Mesothelial cell of epicardium (in vitro differentiated cells): ENCODE results near the gene PRDX3. TPM values are rescaled to one million over a fixed set of nuclear protein-coding genes. Genes with fewer than 3 reads are reported as not detected.

ENCODE experiments used
- DNase-seq, 2 experiments: peaks; one replicate each; pipeline ENCODE4 v3.0.0; 2021; ENCODE audit warnings: low spot score in 2 of 2; ENCODE audit not compliant: unreplicated experiment in 2 of 2
- H3K27ac Mint-ChIP-seq: 2 replicates; pipeline ENCODE4 v1.8.0; 2021; ENCODE audit warnings: mixed read lengths
- H3K27me3 Mint-ChIP-seq: 2 replicates; pipeline ENCODE4 v1.8.0; 2021; ENCODE audit warnings: low read depth, mixed read lengths
- H3K36me3 Mint-ChIP-seq: 2 replicates; pipeline ENCODE4 v1.8.0; 2021; ENCODE audit warnings: mixed read lengths
- H3K4me1 Mint-ChIP-seq: 2 replicates; pipeline ENCODE4 v1.8.0; 2021; ENCODE audit warnings: mixed read lengths
- H3K4me3 Mint-ChIP-seq: 2 replicates; pipeline ENCODE4 v1.8.0; 2021; ENCODE audit warnings: mild to moderate bottlenecking, moderate library complexity, mixed read lengths
- H3K9me3 Mint-ChIP-seq: 2 replicates; pipeline ENCODE4 v1.8.0; 2021; ENCODE audit warnings: mixed read lengths
- CTCF ChIP-seq: fragments of 200-600 bp; sonication (generic); IDR thresholded peaks from one replicate; pipeline ENCODE4 v1.5.0; 2021; ENCODE audit warnings: antibody characterized with exemption; ENCODE audit not compliant: unreplicated experiment
- total RNA-seq: library from RNA; stranded (reverse); gene quantifications from 3 replicates; pipeline ENCODE4 v1.2.1, GENCODE V29; 2021

Gene PRDX3
- total RNA-seq, 1 donor from 2014 or later: 85.7 TPM

- H3K9me3 Mint-ChIP-seq: no peaks in the 10 kb centered on the region
- H3K27me3 Mint-ChIP-seq: peaks cover 17% of the 10 kb centered on the region
- no peaks in the 10 kb centered on the region for H3K36me3 Mint-ChIP-seq
- H3K4me3 Mint-ChIP-seq: peak overlapping the region; percentile 87
- H3K27ac Mint-ChIP-seq: peak overlapping the region; percentile 92
- peak; percentile 32 to 71 for DNase-seq
- TF ChIP-seq CTCF: peak; percentile 91
- H3K4me1 Mint-ChIP-seq: peaks cover 53% of the 10 kb centered on the region
Observed at GRCh38 chr10:119209035-119209735, 30.6 kb upstream of the PRDX3 start.

- no peaks in the 10 kb centered on the region for H3K9me3 Mint-ChIP-seq
- H3K27ac Mint-ChIP-seq: no peak overlapping the region
- TF ChIP-seq CTCF: no peak
- H3K4me1 Mint-ChIP-seq: peaks cover 52% of the 10 kb centered on the region
- peaks cover 16% of the 10 kb centered on the region for H3K27me3 Mint-ChIP-seq
- H3K36me3 Mint-ChIP-seq: no peaks in the 10 kb centered on the region
- H3K4me3 Mint-ChIP-seq: peak overlapping the region; percentile 87
- no peak for DNase-seq
Observed at GRCh38 chr10:119208553-119208940, 29.9 kb upstream of the PRDX3 start.

DNA sequence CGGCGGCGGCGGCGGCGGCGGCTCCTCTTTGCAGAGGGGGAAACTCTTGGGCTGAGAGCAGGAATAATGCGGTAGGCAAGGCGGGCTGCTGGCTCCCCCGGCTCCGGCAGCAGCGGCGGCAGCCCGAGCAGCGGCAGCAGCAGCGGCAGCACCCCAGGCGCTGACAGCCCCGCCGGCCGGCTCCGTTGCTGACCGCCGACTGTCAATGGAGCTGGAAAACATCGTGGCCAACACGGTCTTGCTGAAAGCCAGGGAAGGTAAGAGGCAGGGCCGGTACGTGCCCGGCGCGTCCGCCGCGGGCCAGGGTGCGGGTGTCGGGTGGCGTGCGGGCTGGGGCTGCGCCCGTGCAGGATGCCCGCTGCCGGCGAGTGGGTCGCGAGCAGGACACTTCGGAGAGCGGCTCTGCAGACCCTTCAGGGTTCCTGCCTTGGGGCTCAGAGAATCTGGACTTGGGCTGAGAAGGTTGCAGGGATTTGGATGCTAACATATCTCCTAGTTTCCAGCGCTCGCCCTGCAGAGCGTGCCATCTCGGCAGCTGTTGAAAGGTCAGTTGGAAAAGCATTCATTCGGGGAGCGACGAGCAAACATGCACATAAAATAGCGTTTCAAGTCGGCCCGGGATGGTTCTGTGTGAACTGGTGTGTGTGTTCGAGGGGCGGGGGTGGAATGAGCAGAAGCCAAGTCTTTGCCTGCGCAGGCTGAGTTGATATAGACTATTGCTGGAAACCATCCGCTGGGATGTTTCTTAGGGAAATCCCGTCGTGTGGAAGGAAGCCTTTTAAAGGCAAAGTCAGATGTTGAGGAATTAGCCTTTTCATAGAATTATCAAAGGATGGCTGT, 29.3 kb upstream of the PRDX3 start:
- Mint-ChIP-seq H3K27ac (peak overlapping the region; percentile 87), H3K4me3 (peak overlapping the region; percentile 87), H3K36me3 (no peaks in the 10 kb centered on the region), H3K9me3 (no peaks in the 10 kb centered on the region), H3K27me3 (peaks cover 16% of the 10 kb centered on the region), H3K4me1 (peaks cover 51% of the 10 kb centered on the region)
- no peak for TF ChIP-seq CTCF
- DNase-seq: peak in 1 of 2 experiments; percentile 64

DNA sequence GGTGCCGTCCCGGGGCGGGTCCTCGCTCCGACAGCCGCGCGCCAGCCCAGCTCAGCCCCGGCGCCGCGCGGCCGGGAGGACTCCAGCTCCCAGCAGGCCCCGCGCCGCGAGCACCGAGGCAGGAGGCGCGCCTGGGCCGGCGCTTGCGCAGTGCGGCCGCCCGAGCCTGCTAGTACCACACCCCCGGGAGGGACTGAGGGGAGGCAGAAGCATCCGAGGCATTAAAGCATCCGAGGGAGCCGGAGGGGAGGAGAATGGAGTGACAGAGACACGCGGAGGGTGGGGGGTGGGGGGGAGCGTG, 28.7 kb upstream of the PRDX3 start, which contains the start of gene GRK5:
Gene GRK5 (plus strand): TSS at position 206 of the 301 bp plus-strand sequence. CDS start 347 bp downstream, outside the sequence.
- Mint-ChIP-seq H3K36me3 (no peaks in the 10 kb centered on the region), H3K4me3 (peak within 1 kb of the TSS; percentile 87), H3K9me3 (no peaks in the 10 kb centered on the region), H3K27ac (peak within 1 kb of the TSS; percentile 95), H3K27me3 (peaks cover 16% of the 10 kb centered on the region), H3K4me1 (peaks cover 46% of the 10 kb centered on the region)
- peak; percentile 90 to 92 for DNase-seq
- TF ChIP-seq CTCF: no peak

DNA sequence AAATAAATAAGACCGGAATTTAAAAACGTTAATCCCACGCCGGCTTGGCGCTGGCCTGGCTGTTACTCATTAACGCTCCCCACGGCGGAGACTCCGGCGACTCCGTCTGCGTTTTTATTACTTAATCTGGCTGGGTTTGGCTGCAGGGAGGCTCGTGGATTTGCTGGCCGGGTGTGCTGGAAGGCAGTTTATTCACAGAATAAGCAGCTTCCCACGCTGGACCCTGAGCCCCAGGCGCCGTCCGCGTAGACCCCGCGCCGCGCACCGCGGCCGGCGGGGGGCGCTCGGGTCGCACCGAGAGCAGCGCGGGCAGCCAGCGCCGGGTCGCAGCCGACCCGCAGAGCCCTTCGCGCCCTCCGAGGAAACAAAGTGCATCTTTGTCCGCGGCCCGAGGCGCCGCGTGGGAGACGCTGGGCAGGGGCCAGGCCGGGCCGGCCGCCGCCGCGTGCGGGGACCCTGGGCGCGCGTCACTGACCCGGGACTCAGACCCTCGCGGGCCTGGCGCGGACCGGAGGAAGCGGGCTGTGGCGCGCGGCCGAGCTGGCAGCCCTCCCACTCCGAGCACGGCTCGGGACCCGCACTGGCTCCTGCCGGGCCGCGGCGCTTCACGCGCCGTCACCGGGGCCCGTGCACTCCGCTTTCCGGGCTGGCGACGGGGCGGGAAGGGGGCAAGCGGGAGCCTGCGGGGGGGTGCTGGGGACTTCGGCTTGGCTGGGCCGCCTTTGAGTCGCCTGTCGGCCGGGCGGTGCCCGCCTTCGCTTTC, 28.2 kb upstream of the PRDX3 start:
- Mint-ChIP-seq H3K27me3 (peaks cover 16% of the 10 kb centered on the region), H3K4me1 (peaks cover 41% of the 10 kb centered on the region), H3K9me3 (no peaks in the 10 kb centered on the region), H3K27ac (peak overlapping the region; percentile 95), H3K36me3 (no peaks in the 10 kb centered on the region), H3K4me3 (peak overlapping the region; percentile 76)
- TF ChIP-seq CTCF: peak; percentile 74
- peak; percentile 58 to 84 for DNase-seq
